GM18909 (cell line): ENCODE data around the gene MARVELD3.
"Not testable (repeated sequence)": the region's sequence is repeated elsewhere in the genome, so short reads cannot be mapped to it uniquely, and the experiment has no call there.

Experiments used
- ATAC-seq: cut with Tn5 transposase; IDR thresholded peaks from one replicate; pipeline ENCODE4 v1.9.1; 2021; ENCODE audit warnings: mild to moderate bottlenecking; ENCODE audit not compliant: unreplicated experiment, poor library complexity

Gene MARVELD3

GRCh38 chr16:71670537-71670936, 44.6 kb downstream of the MARVELD3 start:
- no peak for ATAC-seq

GRCh38 chr16:71671165-71671564, 45.2 kb downstream of the MARVELD3 start:
- ATAC-seq: no peak

GRCh38 chr16:71672125-71672524, 46.1 kb downstream of the MARVELD3 start:
- ATAC-seq: no peak

GRCh38 chr16:71672803-71673581, 47.0 kb downstream of the MARVELD3 start:
- no peak for ATAC-seq

- ATAC-seq: no peak
Measured at GRCh38 chr16:71673582-71673973, 47.6 kb downstream of the MARVELD3 start.

GRCh38 chr16:71674229-71674628, 48.2 kb downstream of the MARVELD3 start:
- ATAC-seq: no peak

GRCh38 chr16:71675380-71675779, 49.4 kb downstream of the MARVELD3 start:
- ATAC-seq: no peak

GRCh38 chr16:71676236-71676635, 50.3 kb downstream of the MARVELD3 start:
- no peak for ATAC-seq

- ATAC-seq: no peak
Measured at GRCh38 chr16:71681360-71681759, 55.4 kb downstream of the MARVELD3 start.

- ATAC-seq: not testable (repeated sequence)
Measured at GRCh38 chr16:71684280-71684679, 58.3 kb downstream of the MARVELD3 start.
